ENCODE measurements around the gene SMARCAD1. TPM values are rescaled to one million over a fixed set of nuclear protein-coding genes. Genes with fewer than 3 reads are reported as not detected.

The SMARCAD1 gene
- total RNA-seq, 1 donor from 2014 or later = 38.0 TPM

DNA sequence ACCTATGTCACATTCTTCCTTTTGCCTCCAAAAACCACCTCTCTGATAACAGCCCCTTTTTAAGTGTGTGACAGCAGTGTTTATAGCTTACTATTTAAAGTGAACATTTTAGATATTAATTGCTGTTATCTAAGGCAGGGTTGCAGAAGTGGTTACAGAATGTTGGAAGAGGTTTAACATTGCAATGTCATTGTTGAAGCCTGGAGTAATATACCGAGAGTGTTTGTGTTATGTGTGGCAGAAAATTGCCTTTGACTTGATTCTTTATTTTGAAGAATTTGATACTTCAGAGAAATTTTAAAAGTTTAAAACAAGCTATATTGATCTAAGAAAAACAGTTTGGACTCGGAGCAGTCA, 37.1 kb downstream of the SMARCAD1 start:
- Histone ChIP-seq H3K36me3 (ENCODE audit: control insufficient read depth, insufficient read depth, low read length) (peaks cover 1% of the 10 kb centered on the region), H3K4me3 (ENCODE audit: low read depth, low read length) (no peak overlapping the region), H3K27me3 (ENCODE audit: control insufficient read depth, insufficient read depth, low read length) (no peaks in the 10 kb centered on the region)
- TF ChIP-seq, protein P1, sequence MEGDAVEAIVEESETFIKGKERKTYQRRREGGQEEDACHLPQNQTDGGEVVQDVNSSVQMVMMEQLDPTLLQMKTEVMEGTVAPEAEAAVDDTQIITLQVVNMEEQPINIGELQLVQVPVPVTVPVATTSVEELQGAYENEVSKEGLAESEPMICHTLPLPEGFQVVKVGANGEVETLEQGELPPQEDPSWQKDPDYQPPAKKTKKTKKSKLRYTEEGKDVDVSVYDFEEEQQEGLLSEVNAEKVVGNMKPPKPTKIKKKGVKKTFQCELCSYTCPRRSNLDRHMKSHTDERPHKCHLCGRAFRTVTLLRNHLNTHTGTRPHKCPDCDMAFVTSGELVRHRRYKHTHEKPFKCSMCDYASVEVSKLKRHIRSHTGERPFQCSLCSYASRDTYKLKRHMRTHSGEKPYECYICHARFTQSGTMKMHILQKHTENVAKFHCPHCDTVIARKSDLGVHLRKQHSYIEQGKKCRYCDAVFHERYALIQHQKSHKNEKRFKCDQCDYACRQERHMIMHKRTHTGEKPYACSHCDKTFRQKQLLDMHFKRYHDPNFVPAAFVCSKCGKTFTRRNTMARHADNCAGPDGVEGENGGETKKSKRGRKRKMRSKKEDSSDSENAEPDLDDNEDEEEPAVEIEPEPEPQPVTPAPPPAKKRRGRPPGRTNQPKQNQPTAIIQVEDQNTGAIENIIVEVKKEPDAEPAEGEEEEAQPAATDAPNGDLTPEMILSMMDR (IDR thresholded peaks at IDR 0.05; ENCODE audit: insufficient read depth, low read length, poor library complexity, severe bottlenecking) = no peak
- no peak for DNase-seq (ENCODE audit: low read depth)

DNA sequence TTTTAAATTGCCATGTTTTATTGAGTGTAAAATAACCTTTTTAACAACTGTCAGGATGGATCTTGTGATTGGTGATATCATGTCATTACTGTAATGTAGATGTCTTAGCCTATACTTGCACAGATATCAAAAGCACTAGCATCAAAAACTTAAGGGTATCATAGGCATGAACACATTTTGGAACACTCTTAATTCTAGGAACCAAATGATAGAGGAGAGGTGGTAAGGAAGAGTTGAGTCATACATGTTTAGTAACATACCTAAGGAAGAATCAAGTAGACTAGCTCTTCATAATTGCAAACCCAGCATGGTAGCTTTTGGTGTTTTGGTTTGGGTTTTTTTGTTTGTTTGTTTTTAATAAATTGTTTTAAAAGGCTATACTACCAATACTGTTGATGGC, 43.4 kb downstream of the SMARCAD1 start:
- Histone ChIP-seq H3K36me3 (ENCODE audit: control insufficient read depth, insufficient read depth, low read length) (no peaks in the 10 kb centered on the region), H3K27me3 (ENCODE audit: control insufficient read depth, insufficient read depth, low read length) (no peaks in the 10 kb centered on the region), H3K4me3 (ENCODE audit: low read depth, low read length) (no peak overlapping the region)
- TF ChIP-seq, protein P1 (IDR thresholded peaks at IDR 0.05; ENCODE audit: insufficient read depth, low read length, poor library complexity, severe bottlenecking) = no peak
- DNase-seq (ENCODE audit: low read depth) = no peak

DNA sequence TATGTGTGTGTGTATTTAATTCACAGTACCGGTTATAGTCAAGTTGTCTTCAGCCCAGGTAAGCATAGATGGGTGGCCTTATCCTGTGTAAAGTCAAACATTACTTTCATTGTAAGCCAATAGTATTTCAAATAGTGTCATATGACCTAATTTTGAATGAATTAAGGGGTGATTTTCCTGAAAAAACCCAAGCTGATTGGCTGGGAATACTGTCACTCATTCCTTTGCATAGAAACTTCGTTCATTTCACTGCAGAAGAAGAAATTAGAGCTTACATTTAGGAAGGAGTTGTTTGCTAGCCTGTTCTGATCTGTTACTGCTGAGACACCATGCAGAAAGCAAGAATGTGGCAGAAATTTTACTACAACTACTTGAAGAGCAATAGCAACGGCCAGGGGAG, 45.4 kb downstream of the SMARCAD1 start:
- no peak for DNase-seq (ENCODE audit: low read depth)
- no peaks in the 10 kb centered on the region for H3K36me3 ChIP-seq (ENCODE audit: control insufficient read depth, insufficient read depth, low read length)
- TF ChIP-seq, protein P1 (IDR thresholded peaks at IDR 0.05; ENCODE audit: insufficient read depth, low read length, poor library complexity, severe bottlenecking) = no peak
- no peak overlapping the region for H3K4me3 ChIP-seq (ENCODE audit: low read depth, low read length)
- H3K27me3 ChIP-seq (ENCODE audit: control insufficient read depth, insufficient read depth, low read length) = no peaks in the 10 kb centered on the region

DNA sequence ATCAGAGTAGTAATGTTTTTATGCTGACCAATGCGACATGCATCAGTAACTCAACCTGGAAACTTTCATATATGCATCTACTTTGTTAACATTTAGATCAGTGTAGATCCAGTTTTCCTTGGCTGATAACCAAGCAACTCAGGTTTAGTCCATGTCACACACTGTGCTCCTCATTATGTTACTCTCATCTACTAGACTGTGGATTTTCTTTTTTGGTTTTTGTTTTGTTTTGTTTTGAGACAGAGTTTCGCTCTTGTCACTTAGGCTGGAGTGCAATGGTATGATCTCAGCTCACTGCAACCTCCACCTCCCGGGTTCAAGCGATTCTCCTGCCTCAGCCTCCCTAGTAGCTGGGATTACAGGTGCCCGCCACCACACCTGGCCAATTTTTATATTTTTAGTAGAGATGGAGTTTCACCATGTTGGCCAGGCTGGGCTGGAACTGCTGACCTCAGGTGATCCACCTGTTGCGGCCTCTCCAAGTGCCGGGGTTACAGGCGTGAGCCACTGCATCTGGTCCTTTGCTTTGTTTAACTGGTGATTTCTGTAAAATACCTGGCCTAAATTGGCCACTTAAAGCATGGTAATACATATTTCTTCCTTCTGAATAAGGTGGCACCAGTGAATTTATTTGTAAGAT, 48.6 kb downstream of the SMARCAD1 start:
- Histone ChIP-seq H3K27me3 (ENCODE audit: control insufficient read depth, insufficient read depth, low read length) (no peaks in the 10 kb centered on the region), H3K36me3 (ENCODE audit: control insufficient read depth, insufficient read depth, low read length) (no peaks in the 10 kb centered on the region), H3K4me3 (ENCODE audit: low read depth, low read length) (no peak overlapping the region)
- TF ChIP-seq, protein P1 (IDR thresholded peaks at IDR 0.05; ENCODE audit: insufficient read depth, low read length, poor library complexity, severe bottlenecking) = no peak
- no peak for DNase-seq (ENCODE audit: low read depth)

DNA sequence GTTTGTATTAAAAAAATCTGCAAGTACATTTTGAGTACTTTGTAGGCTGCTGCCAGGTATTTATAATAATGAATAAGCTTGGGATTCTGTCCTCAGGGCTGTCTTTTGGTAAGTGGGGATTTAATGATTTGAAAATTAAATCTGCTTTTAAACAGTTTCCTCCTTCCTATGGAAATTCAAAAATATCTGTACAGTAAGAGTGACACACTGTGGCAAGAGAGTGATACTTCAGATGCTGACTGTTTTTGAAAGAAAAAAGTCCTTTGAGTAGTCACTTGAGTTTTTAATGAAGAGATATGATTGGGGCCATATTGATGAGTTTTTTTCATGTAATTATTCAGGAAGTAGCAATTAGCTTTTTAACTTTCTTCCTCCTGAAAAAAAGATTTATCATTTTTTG, 49.2 kb downstream of the SMARCAD1 start:
- Histone ChIP-seq H3K27me3 (ENCODE audit: control insufficient read depth, insufficient read depth, low read length) (no peaks in the 10 kb centered on the region), H3K36me3 (ENCODE audit: control insufficient read depth, insufficient read depth, low read length) (no peaks in the 10 kb centered on the region), H3K4me3 (ENCODE audit: low read depth, low read length) (no peak overlapping the region)
- TF ChIP-seq, protein P1 (IDR thresholded peaks at IDR 0.05; ENCODE audit: insufficient read depth, low read length, poor library complexity, severe bottlenecking) = no peak
- DNase-seq (ENCODE audit: low read depth) = no peak

Data from kidney epithelial cell (primary cell).